ENCODE data around the gene ODC1. TPM values are rescaled to one million over a fixed set of nuclear protein-coding genes. Genes with fewer than 3 reads are reported as not detected.

The ODC1 gene
- total RNA-seq, 1 experiment from 2014 or later: 231 TPM

DNA sequence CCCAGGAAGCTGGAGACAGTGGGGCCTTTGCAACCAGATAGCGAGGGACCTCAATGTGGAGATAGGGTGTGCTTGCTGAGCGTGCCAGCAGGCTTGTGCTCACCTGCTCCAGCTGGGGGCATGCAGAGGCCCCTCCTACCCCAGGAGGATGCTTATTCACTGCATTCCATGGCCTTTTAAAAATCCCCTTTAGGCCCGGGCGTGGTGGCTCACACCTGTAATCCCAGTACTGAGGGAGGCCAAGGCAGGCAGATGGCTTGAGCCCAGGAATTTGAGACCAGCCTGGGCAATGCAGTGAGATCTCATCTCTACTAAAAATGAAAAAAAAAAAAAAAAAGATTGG, 54.5 kb downstream of the ODC1 start:
- ChIA-PET CTCF (interaction anchor here (1.6 kb wide), 1 partner anchor 15 kb away, joined by 4 read pairs; no protein-coding TSS in a partner anchor), RAD21 (ENCODE audit: low non-redundant PET in 1 of 2, low total read pairs in 2 of 2, uncharacterized antibody in 2 of 2, unreplicated experiment in 2 of 2) (no interaction called here), POLR2A (interaction anchor here (1.2 kb wide), 1 partner anchor 12 kb away, joined by 3 read pairs; no protein-coding TSS in a partner anchor)
- Histone ChIP-seq H3K9me3 (ENCODE audit: control insufficient read depth in 1 of 2, insufficient read depth in 1 of 2, low read depth in 1 of 2, low read length in 2 of 2) (no peaks in the 10 kb centered on the region), H3K4me3 (replicated peaks in 1 of 2; ENCODE audit: low read depth in 1 of 2, low read length in 2 of 2) (no peak overlapping the region), H3K27me3 (ENCODE audit: insufficient read depth, low read length) (no peaks in the 10 kb centered on the region), H3K9ac (ENCODE audit: low read length) (no peak overlapping the region), H2AFZ (ENCODE audit: low read depth, low read length, poor library complexity, severe bottlenecking) (no peak overlapping the region), H3K4me1 (ENCODE audit: control insufficient read depth in 1 of 2, insufficient read depth in 2 of 2, low read length in 2 of 2) (peaks cover 0 to 26% of the 10 kb centered on the region in 2 experiments; a peak in 1 of 4 replicates), H4K20me1 (ENCODE audit: insufficient read depth) (0 out of 2 replicates have a peak, but pooled peaks cover 3% of the 10 kb centered on the region), H3K9me2 (ENCODE audit: insufficient read depth) (no peaks in the 10 kb centered on the region), H3K27ac (ENCODE audit: low read depth, low read length) (no peak overlapping the region), H3K4me2 (ENCODE audit: low read length) (no peak overlapping the region), H3K36me3 (ENCODE audit: control insufficient read depth in 1 of 2, insufficient read depth in 2 of 2, low read length in 2 of 2) (0 out of 4 replicates have a peak, but pooled peaks cover 0 to 8% of the 10 kb centered on the region in 2 experiments), H3K79me2 (ENCODE audit: insufficient read depth, low read length) (peaks cover 70% of the 10 kb centered on the region)
- DNase-seq (ENCODE audit: low read depth, low spot score) (no peak), ATAC-seq (no peak)
- intact Hi-C loops (cut with micrococcal nuclease): no loop called here
- TF ChIP-seq POLR2AphosphoS5 (IDR thresholded peaks at IDR 0.05; ENCODE audit: low read depth, low read length): no peak
- TF ChIP-seq, protein P1, sequence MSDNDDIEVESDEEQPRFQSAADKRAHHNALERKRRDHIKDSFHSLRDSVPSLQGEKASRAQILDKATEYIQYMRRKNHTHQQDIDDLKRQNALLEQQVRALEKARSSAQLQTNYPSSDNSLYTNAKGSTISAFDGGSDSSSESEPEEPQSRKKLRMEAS (IDR thresholded peaks at IDR 0.05): no peak
- TF ChIP-seq, protein P2, sequence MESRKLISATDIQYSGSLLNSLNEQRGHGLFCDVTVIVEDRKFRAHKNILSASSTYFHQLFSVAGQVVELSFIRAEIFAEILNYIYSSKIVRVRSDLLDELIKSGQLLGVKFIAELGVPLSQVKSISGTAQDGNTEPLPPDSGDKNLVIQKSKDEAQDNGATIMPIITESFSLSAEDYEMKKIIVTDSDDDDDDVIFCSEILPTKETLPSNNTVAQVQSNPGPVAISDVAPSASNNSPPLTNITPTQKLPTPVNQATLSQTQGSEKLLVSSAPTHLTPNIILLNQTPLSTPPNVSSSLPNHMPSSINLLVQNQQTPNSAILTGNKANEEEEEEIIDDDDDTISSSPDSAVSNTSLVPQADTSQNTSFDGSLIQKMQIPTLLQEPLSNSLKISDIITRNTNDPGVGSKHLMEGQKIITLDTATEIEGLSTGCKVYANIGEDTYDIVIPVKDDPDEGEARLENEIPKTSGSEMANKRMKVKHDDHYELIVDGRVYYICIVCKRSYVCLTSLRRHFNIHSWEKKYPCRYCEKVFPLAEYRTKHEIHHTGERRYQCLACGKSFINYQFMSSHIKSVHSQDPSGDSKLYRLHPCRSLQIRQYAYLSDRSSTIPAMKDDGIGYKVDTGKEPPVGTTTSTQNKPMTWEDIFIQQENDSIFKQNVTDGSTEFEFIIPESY (IDR thresholded peaks at IDR 0.05; ENCODE audit: extremely low read depth, insufficient replicate concordance, low read length): no peak
- TF ChIP-seq FOSL1 (IDR thresholded peaks at IDR 0.05; ENCODE audit: low read depth): no peak
- no peak for TF ChIP-seq YY1 (IDR thresholded peaks at IDR 0.05; ENCODE audit: extremely low read depth, insufficient replicate concordance, low read depth, low read length)
- no peak for TF ChIP-seq SRF (IDR thresholded peaks at IDR 0.05; ENCODE audit: low read depth)
- TF ChIP-seq RAD21 (IDR thresholded peaks at IDR 0.05; ENCODE audit: low read depth): no peak
- no peak for TF ChIP-seq ELF1 (IDR thresholded peaks at IDR 0.05; ENCODE audit: borderline replicate concordance, low read depth)
- no peak for TF ChIP-seq SIN3A (IDR thresholded peaks at IDR 0.05; ENCODE audit: low read depth)
- TF ChIP-seq EGR1 (IDR thresholded peaks at IDR 0.05; ENCODE audit: low read depth): no peak
- no peak for TF ChIP-seq SP1 (IDR thresholded peaks at IDR 0.05; ENCODE audit: low read depth)
- TF ChIP-seq TCF7L2 (IDR thresholded peaks at IDR 0.05; ENCODE audit: borderline replicate concordance, extremely low read depth, insufficient read depth, insufficient read length): no peak
- TF ChIP-seq CEBPB (IDR thresholded peaks at IDR 0.05; ENCODE audit: low read depth): no peak
- TF ChIP-seq EZH2phosphoT487 (IDR thresholded peaks at IDR 0.05; ENCODE audit: borderline replicate concordance): no peak
- no peak for TF ChIP-seq JUND (IDR thresholded peaks at IDR 0.05)
- TF ChIP-seq EZH2 (IDR thresholded peaks at IDR 0.05): no peak
- no peak for TF ChIP-seq ZNF274 (IDR thresholded peaks at IDR 0.05; ENCODE audit: low read depth, low read length)
- TF ChIP-seq, protein P3, sequence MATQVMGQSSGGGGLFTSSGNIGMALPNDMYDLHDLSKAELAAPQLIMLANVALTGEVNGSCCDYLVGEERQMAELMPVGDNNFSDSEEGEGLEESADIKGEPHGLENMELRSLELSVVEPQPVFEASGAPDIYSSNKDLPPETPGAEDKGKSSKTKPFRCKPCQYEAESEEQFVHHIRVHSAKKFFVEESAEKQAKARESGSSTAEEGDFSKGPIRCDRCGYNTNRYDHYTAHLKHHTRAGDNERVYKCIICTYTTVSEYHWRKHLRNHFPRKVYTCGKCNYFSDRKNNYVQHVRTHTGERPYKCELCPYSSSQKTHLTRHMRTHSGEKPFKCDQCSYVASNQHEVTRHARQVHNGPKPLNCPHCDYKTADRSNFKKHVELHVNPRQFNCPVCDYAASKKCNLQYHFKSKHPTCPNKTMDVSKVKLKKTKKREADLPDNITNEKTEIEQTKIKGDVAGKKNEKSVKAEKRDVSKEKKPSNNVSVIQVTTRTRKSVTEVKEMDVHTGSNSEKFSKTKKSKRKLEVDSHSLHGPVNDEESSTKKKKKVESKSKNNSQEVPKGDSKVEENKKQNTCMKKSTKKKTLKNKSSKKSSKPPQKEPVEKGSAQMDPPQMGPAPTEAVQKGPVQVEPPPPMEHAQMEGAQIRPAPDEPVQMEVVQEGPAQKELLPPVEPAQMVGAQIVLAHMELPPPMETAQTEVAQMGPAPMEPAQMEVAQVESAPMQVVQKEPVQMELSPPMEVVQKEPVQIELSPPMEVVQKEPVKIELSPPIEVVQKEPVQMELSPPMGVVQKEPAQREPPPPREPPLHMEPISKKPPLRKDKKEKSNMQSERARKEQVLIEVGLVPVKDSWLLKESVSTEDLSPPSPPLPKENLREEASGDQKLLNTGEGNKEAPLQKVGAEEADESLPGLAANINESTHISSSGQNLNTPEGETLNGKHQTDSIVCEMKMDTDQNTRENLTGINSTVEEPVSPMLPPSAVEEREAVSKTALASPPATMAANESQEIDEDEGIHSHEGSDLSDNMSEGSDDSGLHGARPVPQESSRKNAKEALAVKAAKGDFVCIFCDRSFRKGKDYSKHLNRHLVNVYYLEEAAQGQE (IDR thresholded peaks at IDR 0.05; ENCODE audit: low read depth): no peak
- TF ChIP-seq, protein P4, sequence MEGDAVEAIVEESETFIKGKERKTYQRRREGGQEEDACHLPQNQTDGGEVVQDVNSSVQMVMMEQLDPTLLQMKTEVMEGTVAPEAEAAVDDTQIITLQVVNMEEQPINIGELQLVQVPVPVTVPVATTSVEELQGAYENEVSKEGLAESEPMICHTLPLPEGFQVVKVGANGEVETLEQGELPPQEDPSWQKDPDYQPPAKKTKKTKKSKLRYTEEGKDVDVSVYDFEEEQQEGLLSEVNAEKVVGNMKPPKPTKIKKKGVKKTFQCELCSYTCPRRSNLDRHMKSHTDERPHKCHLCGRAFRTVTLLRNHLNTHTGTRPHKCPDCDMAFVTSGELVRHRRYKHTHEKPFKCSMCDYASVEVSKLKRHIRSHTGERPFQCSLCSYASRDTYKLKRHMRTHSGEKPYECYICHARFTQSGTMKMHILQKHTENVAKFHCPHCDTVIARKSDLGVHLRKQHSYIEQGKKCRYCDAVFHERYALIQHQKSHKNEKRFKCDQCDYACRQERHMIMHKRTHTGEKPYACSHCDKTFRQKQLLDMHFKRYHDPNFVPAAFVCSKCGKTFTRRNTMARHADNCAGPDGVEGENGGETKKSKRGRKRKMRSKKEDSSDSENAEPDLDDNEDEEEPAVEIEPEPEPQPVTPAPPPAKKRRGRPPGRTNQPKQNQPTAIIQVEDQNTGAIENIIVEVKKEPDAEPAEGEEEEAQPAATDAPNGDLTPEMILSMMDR (IDR thresholded peaks at IDR 0.05 in 2 of 3, conservative IDR thresholded peaks at IDR 0.05 in 1 of 3; ENCODE audit: borderline replicate concordance in 1 of 3, insufficient read depth in 1 of 3, low read depth in 2 of 3, low read length in 2 of 3): no peak
- no peak for TF ChIP-seq ZFX (IDR thresholded peaks at IDR 0.05)
- no TSS peak for BruUV-seq (replicated peaks)
